Vagina (tissue), 2 donors: ENCODE results near the gene LRRC4B. TPM values are rescaled to one million over a fixed set of nuclear protein-coding genes. Genes with fewer than 3 reads are reported as not detected.
"Not testable (repeated sequence)": the region's sequence is repeated elsewhere in the genome, so short reads cannot be mapped to it uniquely, and the experiment has no call there.

Experiments used
- DNase-seq, 2 donors: peaks; one replicate each; pipeline ENCODE4 v3.0.0-alpha.2; 2017; ENCODE audit errors: extremely low spot score in 2 of 2
- H3K27ac ChIP-seq: fragments of 200-600 bp; sonication (generic); one replicate; pipeline ENCODE4 v1.5.1; 2019
- H3K27me3 ChIP-seq: fragments of 200-600 bp; sonication (generic); one replicate; pipeline ENCODE4 v1.5.1; 2019
- H3K36me3 ChIP-seq, 2 donors: fragments of 200-600 bp; sonication (generic); one replicate each; pipeline ENCODE4 v1.5.1; 2017 to 2019
- H3K4me1 ChIP-seq: fragments of 200-600 bp; sonication (generic); one replicate; pipeline ENCODE4 v1.5.1; 2019
- H3K4me3 ChIP-seq, 2 donors: fragments of 200-600 bp; sonication (generic); 1 replicate in 1 of 2; 2 replicates in 1 of 2; pipeline ENCODE4 v1.5.1; 2016 to 2019
- H3K9me3 ChIP-seq: fragments of 200-600 bp; sonication (generic); one replicate; pipeline ENCODE4 v1.5.1; 2019
- POLR2A ChIP-seq, 2 donors: fragments of 450-650 bp; IDR thresholded peaks; one replicate each; pipeline ENCODE4 v1.6.1; 2017; ENCODE audit warnings: antibody characterized with exemption in 2 of 2, mild to moderate bottlenecking in 2 of 2, moderate library complexity in 2 of 2
- POLR2AphosphoS5 ChIP-seq, 2 donors: sonication (generic); formaldehyde crosslinking; IDR thresholded peaks; one replicate each; pipeline ENCODE4 v1.9.0; 2017; ENCODE audit warnings: antibody characterized with exemption in 2 of 2, mild to moderate bottlenecking in 2 of 2, low read depth in 1 of 2; ENCODE audit not compliant: insufficient read depth in 1 of 2
- intact Hi-C: fragments of 100-400 bp; cut with DNase I; formaldehyde crosslinking; loops from one replicate; pipeline ENCODE4 v1.15.1; 2023
- total RNA-seq: library from RNA; depleted of rRNA; stranded (reverse); fragments of >200 nt; gene quantifications from one replicate; pipeline ENCODE4 v1.2.3, GENCODE V29; 2016
- TF ChIP-seq, protein P1 (sequence below), 3 experiments: fragments of 450-650 bp in 2 of 3; fragments of 200-600 bp in 1 of 3; sonication (generic) in 1 of 3; IDR thresholded peaks; one replicate each; pipeline ENCODE4 v1.5.1; 2017 to 2019; ENCODE audit warnings: antibody characterized with exemption in 3 of 3, mild to moderate bottlenecking in 2 of 3, moderate library complexity in 2 of 3

Gene LRRC4B
- total RNA-seq, 1 donor from 2014 or later, result 17.9 TPM

DNA sequence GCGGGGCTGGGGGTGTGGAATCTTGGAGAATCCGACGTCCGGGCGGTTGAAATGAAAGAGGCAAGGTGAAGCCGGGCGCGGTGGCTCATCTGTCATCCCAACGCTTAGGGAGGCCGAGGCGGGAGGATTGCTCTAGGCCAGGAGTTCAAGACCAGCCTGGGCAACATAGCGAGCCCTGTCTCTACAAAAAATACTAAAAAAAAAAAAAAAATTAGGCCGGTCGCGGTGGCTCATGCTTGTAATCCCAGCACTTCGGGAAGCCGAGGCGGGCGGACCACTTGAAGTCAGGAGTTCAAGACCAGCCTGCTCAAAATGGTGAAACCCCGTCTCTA, 91.4 kb downstream of the LRRC4B start:
- intact Hi-C loops, result no loop called here
- no peaks in the 10 kb centered on the region for H3K27me3 ChIP-seq
- no peak for TF ChIP-seq POLR2AphosphoS5 (IDR thresholded peaks at IDR 0.05; ENCODE audit: insufficient read depth in 1 of 2, low read depth in 1 of 2)
- TF ChIP-seq, protein P1, sequence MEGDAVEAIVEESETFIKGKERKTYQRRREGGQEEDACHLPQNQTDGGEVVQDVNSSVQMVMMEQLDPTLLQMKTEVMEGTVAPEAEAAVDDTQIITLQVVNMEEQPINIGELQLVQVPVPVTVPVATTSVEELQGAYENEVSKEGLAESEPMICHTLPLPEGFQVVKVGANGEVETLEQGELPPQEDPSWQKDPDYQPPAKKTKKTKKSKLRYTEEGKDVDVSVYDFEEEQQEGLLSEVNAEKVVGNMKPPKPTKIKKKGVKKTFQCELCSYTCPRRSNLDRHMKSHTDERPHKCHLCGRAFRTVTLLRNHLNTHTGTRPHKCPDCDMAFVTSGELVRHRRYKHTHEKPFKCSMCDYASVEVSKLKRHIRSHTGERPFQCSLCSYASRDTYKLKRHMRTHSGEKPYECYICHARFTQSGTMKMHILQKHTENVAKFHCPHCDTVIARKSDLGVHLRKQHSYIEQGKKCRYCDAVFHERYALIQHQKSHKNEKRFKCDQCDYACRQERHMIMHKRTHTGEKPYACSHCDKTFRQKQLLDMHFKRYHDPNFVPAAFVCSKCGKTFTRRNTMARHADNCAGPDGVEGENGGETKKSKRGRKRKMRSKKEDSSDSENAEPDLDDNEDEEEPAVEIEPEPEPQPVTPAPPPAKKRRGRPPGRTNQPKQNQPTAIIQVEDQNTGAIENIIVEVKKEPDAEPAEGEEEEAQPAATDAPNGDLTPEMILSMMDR (IDR thresholded peaks at IDR 0.05), result no peak
- TF ChIP-seq POLR2A (IDR thresholded peaks at IDR 0.05), result no peak
- DNase-seq, result no peak
- H3K4me1 ChIP-seq, result peaks cover 22% of the 10 kb centered on the region
- H3K27ac ChIP-seq, result peak overlapping the region; percentile 68
- H3K36me3 ChIP-seq, result peaks cover 0 to 28% of the 10 kb centered on the region in 2 donors
- H3K4me3 ChIP-seq, result peak overlapping the region; percentile 77 to 86
- no peaks in the 10 kb centered on the region for H3K9me3 ChIP-seq

- Histone ChIP-seq H3K27ac (peak within 1 kb of the TSS; percentile 68), H3K36me3 (peaks cover 0 to 23% of the 10 kb centered on the region in 2 donors), H3K4me3 (peak within 1 kb of the TSS; percentile 77 to 86), H3K4me1 (peaks cover 22% of the 10 kb centered on the region), H3K27me3 (no peaks in the 10 kb centered on the region), H3K9me3 (no peaks in the 10 kb centered on the region)
- DNase-seq, result no peak
- intact Hi-C loops, result no loop called here
- TF ChIP-seq, protein P1 (IDR thresholded peaks at IDR 0.05), result peak in 1 of 3 experiments; percentile 9
- TF ChIP-seq POLR2A (IDR thresholded peaks at IDR 0.05) (peak in 1 of 2 donors; percentile 5), POLR2AphosphoS5 (IDR thresholded peaks at IDR 0.05; ENCODE audit: insufficient read depth in 1 of 2, low read depth in 1 of 2) (peak; percentile 80 to 92)
Observed at GRCh38 chr19:50476224-50476906, 91.9 kb downstream of the LRRC4B start, which contains the start of the genes EMC10 and GARIN5A. Gene EMC10, plus strand, starts transcription at chr19:50476507. Its CDS starts 38 bp downstream, at chr19:50476545. Gene GARIN5A, minus strand, starts transcription at chr19:50476848. Its CDS starts 460 bp downstream, at chr19:50476388.

DNA sequence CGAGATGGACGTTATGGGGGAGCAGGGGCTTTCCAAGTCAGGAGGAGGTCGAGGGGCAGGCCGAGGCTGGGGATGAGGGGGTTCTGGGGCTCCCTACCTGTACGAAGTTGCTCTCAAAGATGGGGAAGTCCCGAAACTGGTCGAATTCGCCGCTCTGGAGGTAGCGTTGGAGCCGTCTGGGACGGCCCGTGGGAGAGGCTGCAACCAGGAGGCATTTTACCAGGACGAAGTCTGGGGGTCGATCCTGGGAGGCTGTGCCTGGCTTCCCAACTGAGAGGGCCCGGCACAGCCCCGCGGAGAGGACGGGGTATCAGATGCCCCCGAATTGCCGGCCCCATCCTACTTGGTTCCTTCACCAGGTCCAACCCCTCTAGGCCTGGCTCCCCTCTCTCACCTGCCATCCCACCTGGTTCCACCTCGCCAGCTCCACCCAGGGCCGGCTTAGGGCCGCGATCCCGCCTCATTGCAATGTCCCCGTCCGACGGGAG, 92.5 kb downstream of the LRRC4B start:
- Histone ChIP-seq H3K4me1 (peaks cover 22% of the 10 kb centered on the region), H3K9me3 (no peaks in the 10 kb centered on the region), H3K36me3 (peaks cover 0 to 17% of the 10 kb centered on the region in 2 donors), H3K27ac (no peak overlapping the region), H3K4me3 (peak overlapping the region; percentile 77 to 86), H3K27me3 (no peaks in the 10 kb centered on the region)
- DNase-seq, result no peak
- TF ChIP-seq, protein P1 (IDR thresholded peaks at IDR 0.05), result no peak
- TF ChIP-seq POLR2A (IDR thresholded peaks at IDR 0.05) (no peak), POLR2AphosphoS5 (IDR thresholded peaks at IDR 0.05; ENCODE audit: insufficient read depth in 1 of 2, low read depth in 1 of 2) (no peak)
- intact Hi-C loops, result no loop called here

DNA sequence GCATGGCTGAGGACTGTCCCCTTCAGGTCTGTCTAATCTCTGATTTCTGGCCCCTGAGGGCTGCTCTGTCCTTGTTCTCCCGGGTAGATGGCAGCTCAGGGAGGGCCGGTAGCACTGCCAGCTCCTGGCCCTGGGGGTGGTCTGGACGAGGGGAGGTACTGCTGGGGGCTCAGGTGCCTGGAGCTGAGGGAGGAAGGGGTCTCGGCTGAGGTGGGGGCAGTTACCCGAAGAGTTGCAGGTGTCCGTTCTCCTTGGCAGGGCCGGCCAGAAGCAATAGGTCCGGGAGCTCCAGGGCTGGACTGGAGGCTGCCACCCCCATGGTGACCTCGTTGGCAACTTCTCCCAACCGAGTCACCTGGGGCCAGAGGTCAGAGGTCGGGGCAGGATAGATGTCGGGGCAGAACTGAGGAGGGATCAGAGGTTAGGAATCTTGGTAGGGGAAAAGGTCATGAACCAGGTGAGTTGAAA, 93.1 kb downstream of the LRRC4B start:
- no peak overlapping the region for H3K27ac ChIP-seq
- H3K36me3 ChIP-seq, result peaks cover 0 to 11% of the 10 kb centered on the region in 2 donors
- no peaks in the 10 kb centered on the region for H3K9me3 ChIP-seq
- peaks cover 22% of the 10 kb centered on the region for H3K4me1 ChIP-seq
- no peaks in the 10 kb centered on the region for H3K27me3 ChIP-seq
- no peak overlapping the region for H3K4me3 ChIP-seq
- no peak for DNase-seq
- intact Hi-C loops, result no loop called here
- TF ChIP-seq POLR2AphosphoS5 (IDR thresholded peaks at IDR 0.05; ENCODE audit: insufficient read depth in 1 of 2, low read depth in 1 of 2) (no peak), POLR2A (IDR thresholded peaks at IDR 0.05) (no peak)
- TF ChIP-seq, protein P1 (IDR thresholded peaks at IDR 0.05), result no peak

- intact Hi-C loops, H3K9me3 ChIP-seq, DNase-seq, H3K4me3 ChIP-seq, H3K36me3 ChIP-seq, H3K27ac ChIP-seq, H3K27me3 ChIP-seq: not testable (repeated sequence)
- H3K4me1 ChIP-seq, result peaks cover 17% of the 10 kb centered on the region
Observed at GRCh38 chr19:50473336-50473735, 94.9 kb downstream of the LRRC4B start.
